ENCODE results near the gene LRP1B.

DNA sequence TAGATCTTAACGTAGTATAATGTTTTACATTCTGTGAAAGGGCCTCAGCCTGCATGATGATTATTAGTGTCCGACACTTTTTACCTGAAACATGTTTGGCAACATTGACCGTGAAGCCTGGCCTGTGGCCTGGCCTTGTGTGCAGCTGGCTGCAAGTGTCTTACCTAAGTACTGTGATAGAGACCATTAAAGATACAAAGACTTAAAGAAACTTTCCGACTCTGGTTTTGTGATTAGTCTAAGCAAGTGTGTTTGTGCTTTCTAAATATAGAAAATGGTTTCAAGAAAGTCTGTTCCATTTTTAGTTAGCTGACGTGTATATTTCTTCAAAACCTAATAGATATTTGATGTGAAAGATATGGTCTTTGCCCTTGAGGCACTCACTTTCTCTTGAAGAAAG is 601.8 kb downstream of the LRP1B start:
- TF ChIP-seq, protein P1, sequence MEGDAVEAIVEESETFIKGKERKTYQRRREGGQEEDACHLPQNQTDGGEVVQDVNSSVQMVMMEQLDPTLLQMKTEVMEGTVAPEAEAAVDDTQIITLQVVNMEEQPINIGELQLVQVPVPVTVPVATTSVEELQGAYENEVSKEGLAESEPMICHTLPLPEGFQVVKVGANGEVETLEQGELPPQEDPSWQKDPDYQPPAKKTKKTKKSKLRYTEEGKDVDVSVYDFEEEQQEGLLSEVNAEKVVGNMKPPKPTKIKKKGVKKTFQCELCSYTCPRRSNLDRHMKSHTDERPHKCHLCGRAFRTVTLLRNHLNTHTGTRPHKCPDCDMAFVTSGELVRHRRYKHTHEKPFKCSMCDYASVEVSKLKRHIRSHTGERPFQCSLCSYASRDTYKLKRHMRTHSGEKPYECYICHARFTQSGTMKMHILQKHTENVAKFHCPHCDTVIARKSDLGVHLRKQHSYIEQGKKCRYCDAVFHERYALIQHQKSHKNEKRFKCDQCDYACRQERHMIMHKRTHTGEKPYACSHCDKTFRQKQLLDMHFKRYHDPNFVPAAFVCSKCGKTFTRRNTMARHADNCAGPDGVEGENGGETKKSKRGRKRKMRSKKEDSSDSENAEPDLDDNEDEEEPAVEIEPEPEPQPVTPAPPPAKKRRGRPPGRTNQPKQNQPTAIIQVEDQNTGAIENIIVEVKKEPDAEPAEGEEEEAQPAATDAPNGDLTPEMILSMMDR (IDR thresholded peaks at IDR 0.05; ENCODE audit: poor library complexity, severe bottlenecking) = no peak
- TF ChIP-seq EZH2 (IDR thresholded peaks at IDR 0.05; ENCODE audit: borderline replicate concordance, insufficient read depth, low read length, poor library complexity, severe bottlenecking) (no peak), EP300 (conservative IDR thresholded peaks at IDR 0.05; ENCODE audit: poor library complexity, severe bottlenecking) (no peak), MXI1 (conservative IDR thresholded peaks at IDR 0.05; ENCODE audit: poor library complexity, severe bottlenecking) (no peak)

All from neural cell (in vitro differentiated cells).